ENCODE data around the gene ACTR5. TPM values are rescaled to one million over a fixed set of nuclear protein-coding genes. Genes with fewer than 3 reads are reported as not detected.

ACTR5 gene
- total RNA-seq, result 1 to 10 TPM; 7.1 to 7.4 TPM

DNA sequence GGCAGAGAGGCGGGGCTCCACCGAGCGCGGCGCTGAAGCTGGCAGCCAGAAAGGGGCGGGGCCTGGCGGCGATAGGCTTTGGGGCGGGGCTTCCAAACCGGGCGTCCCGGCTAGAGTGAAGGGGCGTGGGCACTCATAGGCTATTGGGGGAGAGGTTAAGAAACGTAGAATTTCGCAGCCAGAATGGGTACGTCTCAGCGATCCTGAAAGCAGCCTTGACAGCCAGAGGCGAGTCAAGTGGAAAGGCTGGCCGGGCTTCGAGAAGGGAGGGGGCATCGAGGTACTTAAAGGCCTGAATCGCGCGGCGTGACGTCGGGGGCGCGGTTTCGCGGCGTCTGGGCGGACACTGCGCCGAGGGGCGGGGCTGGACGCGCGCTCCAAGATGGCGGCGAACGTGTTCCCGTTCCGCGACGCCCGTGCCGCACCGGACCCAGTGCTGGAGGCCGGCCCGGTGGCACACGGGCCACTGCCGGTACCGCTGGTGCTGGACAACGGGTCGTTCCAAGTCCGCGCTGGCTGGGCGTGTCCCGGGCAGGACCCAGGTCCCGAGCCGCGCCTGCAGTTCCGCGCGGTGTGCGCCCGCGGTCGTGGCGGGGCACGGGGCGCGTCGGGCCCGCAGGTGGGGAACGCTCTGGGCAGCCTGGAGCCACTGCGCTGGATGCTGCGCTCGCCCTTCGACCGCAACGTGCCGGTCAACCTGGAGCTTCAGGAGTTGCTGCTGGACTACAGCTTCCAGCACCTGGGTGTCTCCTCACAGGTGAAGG lies at the start of gene ACTR5:
TSS of gene ACTR5 (plus strand) at position 364 of the 764 bp plus-strand sequence. CDS start at position 383, 19 bp downstream.
- intact Hi-C loops (cut with micrococcal nuclease), result loop anchor here (5.0 kb wide), 1 partner anchor 59 kb away; the partner anchor contains the start of gene PPP1R16B
- H3K27ac Mint-ChIP-seq, result peak within 1 kb of the TSS; percentile 97
- H3K4me1 Mint-ChIP-seq (ENCODE audit: low read depth), result peaks cover 22% of the 10 kb centered on the region
- H3K4me3 Mint-ChIP-seq, result peak within 1 kb of the TSS; percentile 96
- peaks cover 2% of the 10 kb centered on the region for H3K36me3 Mint-ChIP-seq (ENCODE audit: low read depth)
- TF ChIP-seq, protein P1, sequence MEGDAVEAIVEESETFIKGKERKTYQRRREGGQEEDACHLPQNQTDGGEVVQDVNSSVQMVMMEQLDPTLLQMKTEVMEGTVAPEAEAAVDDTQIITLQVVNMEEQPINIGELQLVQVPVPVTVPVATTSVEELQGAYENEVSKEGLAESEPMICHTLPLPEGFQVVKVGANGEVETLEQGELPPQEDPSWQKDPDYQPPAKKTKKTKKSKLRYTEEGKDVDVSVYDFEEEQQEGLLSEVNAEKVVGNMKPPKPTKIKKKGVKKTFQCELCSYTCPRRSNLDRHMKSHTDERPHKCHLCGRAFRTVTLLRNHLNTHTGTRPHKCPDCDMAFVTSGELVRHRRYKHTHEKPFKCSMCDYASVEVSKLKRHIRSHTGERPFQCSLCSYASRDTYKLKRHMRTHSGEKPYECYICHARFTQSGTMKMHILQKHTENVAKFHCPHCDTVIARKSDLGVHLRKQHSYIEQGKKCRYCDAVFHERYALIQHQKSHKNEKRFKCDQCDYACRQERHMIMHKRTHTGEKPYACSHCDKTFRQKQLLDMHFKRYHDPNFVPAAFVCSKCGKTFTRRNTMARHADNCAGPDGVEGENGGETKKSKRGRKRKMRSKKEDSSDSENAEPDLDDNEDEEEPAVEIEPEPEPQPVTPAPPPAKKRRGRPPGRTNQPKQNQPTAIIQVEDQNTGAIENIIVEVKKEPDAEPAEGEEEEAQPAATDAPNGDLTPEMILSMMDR (IDR thresholded peaks at IDR 0.05), result no peak
- ATAC-seq, result peak; percentile 95
- ChIA-PET CTCF (interaction anchor here (0.9 to 8.4 kb wide), 9 partner anchors 13 to 179 kb away, joined by 3 to 110 read pairs (median 7); partner anchors contain the start of genes PPP1R16B and SLC32A1), POLR2A (interaction anchor here (0.5 to 1.2 kb wide), 7 partner anchors 11 to 178 kb away, joined by 3 to 4 read pairs (median 3); partner anchors contain the start of gene FAM83D)
- H3K9me3 Mint-ChIP-seq, result no peaks in the 10 kb centered on the region
- DNase-seq, result peak; percentile 95
- H3K27me3 Mint-ChIP-seq, result peaks cover 4% of the 10 kb centered on the region

DNA sequence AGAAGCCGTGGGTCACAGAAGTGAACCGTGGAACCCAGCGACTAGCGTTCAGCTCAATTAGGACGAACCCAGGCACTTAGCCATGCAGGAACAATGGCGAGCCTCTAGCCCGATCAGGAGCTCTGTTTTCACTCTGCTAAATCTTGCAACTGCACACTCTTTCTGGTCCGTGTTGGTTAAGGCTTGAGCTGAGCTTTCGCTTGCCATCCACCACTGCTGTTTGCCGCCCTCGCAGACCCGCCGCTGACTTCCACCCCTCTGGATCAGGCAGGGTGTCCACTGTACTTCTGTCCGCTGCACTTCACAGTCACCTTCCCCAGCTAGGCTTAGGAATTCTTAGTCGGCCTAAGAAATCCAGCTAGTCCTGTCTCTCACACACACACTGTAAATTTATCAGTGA lies 49.7 kb upstream of the ACTR5 start:
- CTCF ChIA-PET, result interaction anchor here (1.3 kb wide), 1 partner anchor 27 kb away, joined by 3 read pairs; no protein-coding TSS in a partner anchor
- Mint-ChIP-seq H3K27me3 (peaks cover 9% of the 10 kb centered on the region), H3K4me1 (ENCODE audit: low read depth) (no peaks in the 10 kb centered on the region), H3K9me3 (no peaks in the 10 kb centered on the region), H3K36me3 (ENCODE audit: low read depth) (no peaks in the 10 kb centered on the region), H3K4me3 (no peak overlapping the region), H3K27ac (no peak overlapping the region)
- DNase-seq (no peak), ATAC-seq (no peak)
- intact Hi-C loops (cut with micrococcal nuclease), result no loop called here
- POLR2A ChIA-PET, result no interaction called here
- TF ChIP-seq, protein P1 (IDR thresholded peaks at IDR 0.05), result no peak

DNA sequence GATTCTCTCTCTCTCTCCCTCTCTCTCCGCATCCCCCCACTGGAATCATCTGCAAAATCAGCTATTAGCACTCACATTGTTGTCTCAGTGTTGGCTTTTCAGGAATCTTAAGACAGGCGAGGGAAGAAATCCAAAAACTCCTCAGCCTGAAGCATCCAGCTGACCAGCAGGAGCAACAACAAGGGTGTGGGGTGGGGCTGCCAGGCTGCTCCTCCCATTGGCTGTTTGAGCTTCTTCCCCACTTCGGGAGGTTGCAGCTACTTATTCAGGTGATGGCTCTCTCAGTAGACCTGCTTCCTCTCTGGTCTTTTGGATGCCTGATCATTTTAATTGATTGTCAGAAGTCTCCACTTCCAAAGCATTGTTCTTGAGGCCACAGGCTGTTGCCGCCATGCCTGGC lies 48.1 kb upstream of the ACTR5 start:
- intact Hi-C loops (cut with micrococcal nuclease), result no loop called here
- peaks cover 12% of the 10 kb centered on the region for H3K27me3 Mint-ChIP-seq
- no peaks in the 10 kb centered on the region for H3K4me1 Mint-ChIP-seq (ENCODE audit: low read depth)
- TF ChIP-seq, protein P1 (IDR thresholded peaks at IDR 0.05), result no peak
- no peak overlapping the region for H3K4me3 Mint-ChIP-seq
- no peaks in the 10 kb centered on the region for H3K36me3 Mint-ChIP-seq (ENCODE audit: low read depth)
- no peak for ATAC-seq
- no peak for DNase-seq
- CTCF ChIA-PET, result interaction anchor here (1.0 kb wide), 1 partner anchor 42 kb away, joined by 3 read pairs; no protein-coding TSS in a partner anchor
- no peak overlapping the region for H3K27ac Mint-ChIP-seq
- POLR2A ChIA-PET, result interaction anchor here (0.6 kb wide), 1 partner anchor 13 kb away, joined by 3 read pairs; no protein-coding TSS in a partner anchor
- H3K9me3 Mint-ChIP-seq, result no peaks in the 10 kb centered on the region

DNA sequence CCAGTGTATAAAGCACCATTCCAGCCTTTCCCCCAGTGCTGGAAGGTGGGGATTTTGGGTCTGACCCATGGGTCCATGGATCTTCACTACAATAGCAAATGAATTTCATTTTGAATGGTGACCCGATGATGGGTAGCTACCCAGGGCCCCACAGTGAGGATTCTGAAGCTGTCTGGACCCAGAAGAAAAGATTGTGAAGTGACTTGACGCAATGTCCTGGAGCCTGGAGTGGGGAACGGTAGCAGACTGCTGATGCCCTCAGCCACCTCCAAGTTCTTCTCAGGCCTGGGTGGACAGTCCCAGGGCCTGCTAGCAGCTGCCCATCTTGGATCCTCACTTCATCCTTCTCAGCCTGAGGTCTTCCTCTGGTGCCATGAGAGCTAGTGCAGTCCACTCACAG lies 47.3 kb upstream of the ACTR5 start:
- POLR2A ChIA-PET, result no interaction called here
- ATAC-seq, result no peak
- no peak overlapping the region for H3K4me3 Mint-ChIP-seq
- CTCF ChIA-PET, result no interaction called here
- peaks cover 14% of the 10 kb centered on the region for H3K27me3 Mint-ChIP-seq
- no peaks in the 10 kb centered on the region for H3K9me3 Mint-ChIP-seq
- TF ChIP-seq, protein P1 (IDR thresholded peaks at IDR 0.05), result no peak
- no peaks in the 10 kb centered on the region for H3K4me1 Mint-ChIP-seq (ENCODE audit: low read depth)
- DNase-seq, result no peak
- intact Hi-C loops (cut with micrococcal nuclease), result no loop called here
- H3K27ac Mint-ChIP-seq, result no peak overlapping the region
- H3K36me3 Mint-ChIP-seq (ENCODE audit: low read depth), result no peaks in the 10 kb centered on the region

DNA sequence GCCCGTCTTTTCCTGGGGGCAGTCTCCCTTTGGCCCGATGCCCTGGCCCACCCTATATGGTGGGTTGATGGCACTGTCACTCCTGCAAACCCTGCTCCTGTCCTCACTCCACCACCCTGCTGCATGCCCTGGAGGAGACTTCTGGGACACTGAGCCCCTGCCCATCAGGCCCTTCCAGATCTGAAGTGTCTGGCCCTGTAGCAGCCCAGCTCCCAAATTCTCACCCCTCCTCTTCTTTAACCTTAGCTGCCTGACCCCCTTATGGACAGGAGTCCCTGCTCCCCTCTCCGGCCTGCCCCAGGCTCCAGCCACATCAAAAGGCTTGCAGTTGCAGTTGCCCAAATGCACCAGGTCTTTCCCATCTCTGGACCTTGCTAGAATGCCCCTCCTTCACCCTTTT lies 44.7 kb upstream of the ACTR5 start:
- ATAC-seq (no peak), DNase-seq (no peak)
- ChIA-PET POLR2A (no interaction called here), CTCF (no interaction called here)
- no peaks in the 10 kb centered on the region for H3K36me3 Mint-ChIP-seq (ENCODE audit: low read depth)
- no peaks in the 10 kb centered on the region for H3K9me3 Mint-ChIP-seq
- H3K27me3 Mint-ChIP-seq, result peaks cover 14% of the 10 kb centered on the region
- H3K27ac Mint-ChIP-seq, result no peak overlapping the region
- H3K4me1 Mint-ChIP-seq (ENCODE audit: low read depth), result no peaks in the 10 kb centered on the region
- no peak overlapping the region for H3K4me3 Mint-ChIP-seq
- TF ChIP-seq, protein P1 (IDR thresholded peaks at IDR 0.05), result no peak
- intact Hi-C loops (cut with micrococcal nuclease), result no loop called here
